ENCODE results near the gene HNRNPAB.

GRCh38 chr5:178215280-178216002 lies 11.1 kb downstream of the HNRNPAB start:
- peak; percentile 71; the same call in 1 of the 2 replicates for TF ChIP-seq POLR2AphosphoS5 (IDR thresholded peaks at IDR 0.05; ENCODE audit: low read depth, low read length)
- TF ChIP-seq POLR2A (IDR thresholded peaks at IDR 0.05; ENCODE audit: low read depth, low read length): peak; percentile 54
